ENCODE data around the gene ATOSA. TPM values are rescaled to one million over a fixed set of nuclear protein-coding genes. Genes with fewer than 3 reads are reported as not detected.

Gene ATOSA
- total and polyA plus RNA-seq, 4 donors = 12.8 to 77.8 (median 26.1) TPM

- TF ChIP-seq REST (IDR thresholded peaks at IDR 0.05) = no peak
- TF ChIP-seq NR2F2 (IDR thresholded peaks at IDR 0.05) = no peak
- TF ChIP-seq RXRA (IDR thresholded peaks at IDR 0.05) = no peak
- TF ChIP-seq HNF4A (conservative IDR thresholded peaks at IDR 0.05) = no peak
- TF ChIP-seq MAX (IDR thresholded peaks at IDR 0.05) = no peak
- TF ChIP-seq JUND (IDR thresholded peaks at IDR 0.05) = no peak
Measured at GRCh38 chr15:52682200-52682599, 3.0 kb upstream of the ATOSA start (continued).

DNA sequence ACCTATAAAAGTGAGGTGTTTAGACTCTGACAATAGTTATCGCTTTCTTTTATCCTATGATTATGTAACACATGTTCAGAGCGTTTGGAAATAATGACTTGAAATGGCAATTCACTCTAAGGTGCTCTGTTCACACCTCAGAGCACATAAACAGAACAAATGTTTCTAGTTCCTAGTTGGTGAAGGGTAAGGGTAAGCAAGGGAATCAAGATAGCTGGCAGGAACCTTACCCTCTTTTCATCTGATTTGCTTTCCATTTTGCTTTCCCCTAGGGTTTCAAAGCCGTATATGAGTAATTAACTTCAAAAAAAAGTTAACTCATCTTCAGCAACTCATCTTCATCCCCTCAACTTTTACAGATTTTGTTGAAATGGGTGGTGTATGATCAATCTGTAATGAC lies 2.3 kb upstream of the ATOSA start:
- DNase-seq (ENCODE audit: low spot score) = no peak
- no peak overlapping the region for H3K9ac ChIP-seq (ENCODE audit: low read depth in 1 of 2, low read length in 2 of 2)
- WGBS = 90% methylated on average over 3 of the region's 3 CpGs
- TF ChIP-seq EGR1 (IDR thresholded peaks at IDR 0.05; ENCODE audit: low read depth in 2 of 2) = peak in 1 of 2 donors; percentile 3
- TF ChIP-seq GABPA (IDR thresholded peaks at IDR 0.05 in 1 of 2, conservative IDR thresholded peaks at IDR 0.05 in 1 of 2) = no peak
- no peaks in the 10 kb centered on the region for H3K9me3 ChIP-seq (ENCODE audit: control insufficient read depth in 4 of 4, low read length in 3 of 4)
- H3K4me3 ChIP-seq (ENCODE audit: low read depth in 1 of 3, low read length in 3 of 3) = no peak overlapping the region
- no peak overlapping the region for H3K27ac ChIP-seq (ENCODE audit: low read depth in 1 of 2, low read length in 2 of 2)
- H3K27me3 ChIP-seq (ENCODE audit: control insufficient read depth in 4 of 4, insufficient read depth in 4 of 4, low read length in 3 of 4) = no peaks in the 10 kb centered on the region
- no peaks in the 10 kb centered on the region for H3K36me3 ChIP-seq (ENCODE audit: control insufficient read depth in 4 of 4, insufficient read depth in 3 of 4, low read depth in 1 of 4, low read length in 3 of 4)
- peaks cover 5 to 24% (median 15%) of the 10 kb centered on the region in 4 donors for H3K4me1 ChIP-seq (ENCODE audit: control insufficient read depth in 4 of 4, insufficient read depth in 4 of 4, low read length in 3 of 4)

GRCh38 chr15:52680761-52681160 lies 1.6 kb upstream of the ATOSA start:
- H3K9ac ChIP-seq (ENCODE audit: low read depth in 1 of 2, low read length in 2 of 2) = no peak overlapping the region
- peaks cover 0 to 5% (median 1%) of the 10 kb centered on the region in 4 donors for H3K36me3 ChIP-seq (ENCODE audit: control insufficient read depth in 4 of 4, insufficient read depth in 3 of 4, low read depth in 1 of 4, low read length in 3 of 4)
- no peak for DNase-seq (ENCODE audit: low spot score)
- TF ChIP-seq REST (IDR thresholded peaks at IDR 0.05) (no peak), GABPA (IDR thresholded peaks at IDR 0.05 in 1 of 2, conservative IDR thresholded peaks at IDR 0.05 in 1 of 2) (no peak), JUND (IDR thresholded peaks at IDR 0.05) (no peak)
- H3K27ac ChIP-seq (ENCODE audit: low read depth in 1 of 2, low read length in 2 of 2) = no peak overlapping the region
- H3K4me1 ChIP-seq (ENCODE audit: control insufficient read depth in 4 of 4, insufficient read depth in 4 of 4, low read length in 3 of 4) = peaks cover 5 to 26% (median 18%) of the 10 kb centered on the region in 4 donors
- no peaks in the 10 kb centered on the region for H3K27me3 ChIP-seq (ENCODE audit: control insufficient read depth in 4 of 4, insufficient read depth in 4 of 4, low read length in 3 of 4)
- H3K4me3 ChIP-seq (ENCODE audit: low read depth in 1 of 3, low read length in 3 of 3) = no peak overlapping the region
- no peaks in the 10 kb centered on the region for H3K9me3 ChIP-seq (ENCODE audit: control insufficient read depth in 4 of 4, low read length in 3 of 4)

Data from liver (tissue), 9 donors.